Keratinocyte (primary cell): ENCODE measurements around the gene CORO2B. TPM values are rescaled to one million over a fixed set of nuclear protein-coding genes. Genes with fewer than 3 reads are reported as not detected.

Experiments
- DNase-seq: peaks from one replicate; pipeline ENCODE4 v3.0.0-alpha.2; 2011; ENCODE audit warnings: low read depth, missing footprints, low spot score
- FAIRE-seq: peaks from 2 replicates; lab custom pipeline; 2011; peaks lifted over from hg19 to GRCh38; lab: Jason Lieb, UNC
- H2AFZ ChIP-seq: 2 replicates; pipeline ENCODE4 v1.6.0; 2012; ENCODE audit warnings: low read length, control low read depth, inconsistent platforms; ENCODE audit not compliant: control insufficient read depth
- H3K27ac ChIP-seq: 2 replicates; pipeline ENCODE4 v1.5.1; 2011; ENCODE audit warnings: low read length; ENCODE audit not compliant: control insufficient read depth, insufficient read depth
- H3K27me3 ChIP-seq: 3 replicates; pipeline ENCODE4 v1.6.0; 2011; ENCODE audit warnings: low read length; ENCODE audit not compliant: control insufficient read depth, insufficient read depth; ENCODE audit errors: extremely low read depth
- H3K36me3 ChIP-seq, 2 experiments: 2 replicates in 1 of 2; 3 replicates in 1 of 2; pipeline ENCODE4 v1.5.1; 2011; ENCODE audit warnings: low read length in 2 of 2, mild to moderate bottlenecking in 1 of 2; ENCODE audit not compliant: control insufficient read depth in 2 of 2, insufficient read depth in 2 of 2; ENCODE audit errors: extremely low read depth in 1 of 2
- H3K4me1 ChIP-seq: 3 replicates; pipeline ENCODE4 v1.5.1; 2011; ENCODE audit warnings: low read length; ENCODE audit not compliant: control insufficient read depth, insufficient read depth; ENCODE audit errors: extremely low read depth
- H3K4me2 ChIP-seq: 3 replicates; pipeline ENCODE4 v1.6.0; 2011; ENCODE audit warnings: low read depth, low read length; ENCODE audit not compliant: control insufficient read depth, insufficient read depth; ENCODE audit errors: extremely low read depth
- H3K4me3 ChIP-seq, 3 experiments: fragments of 200-600 bp in 1 of 3; sonication (generic) in 1 of 3; 2 replicates in 2 of 3; 3 replicates in 1 of 3; pipeline ENCODE4 v1.5.1; 2011 to 2016; ENCODE audit warnings: low read length in 3 of 3, mild to moderate bottlenecking in 3 of 3, control low read depth in 2 of 3, inconsistent platforms in 1 of 3, low read depth in 1 of 3, mixed read lengths in 1 of 3, mixed run types in 1 of 3, moderate library complexity in 1 of 3; ENCODE audit not compliant: control insufficient read depth in 2 of 3, insufficient read depth in 2 of 3; ENCODE audit errors: extremely low read depth in 1 of 3
- H3K79me2 ChIP-seq: 2 replicates; pipeline ENCODE4 v1.6.0; 2012; ENCODE audit warnings: low read length; ENCODE audit not compliant: control insufficient read depth, insufficient read depth
- H3K9ac ChIP-seq: 3 replicates; pipeline ENCODE4 v1.6.0; 2011; ENCODE audit warnings: low read length; ENCODE audit not compliant: control insufficient read depth, insufficient read depth; ENCODE audit errors: extremely low read depth
- H3K9me1 ChIP-seq: 3 replicates; pipeline ENCODE4 v1.6.0; 2011; ENCODE audit warnings: low read length; ENCODE audit not compliant: control insufficient read depth, insufficient read depth; ENCODE audit errors: extremely low read depth
- H3K9me3 ChIP-seq: 2 replicates; pipeline ENCODE4 v1.5.1; 2012; ENCODE audit warnings: low read depth, low read length; ENCODE audit not compliant: control insufficient read depth
- H4K20me1 ChIP-seq: 3 replicates; pipeline ENCODE4 v1.6.0; 2011; ENCODE audit warnings: low read length; ENCODE audit not compliant: control insufficient read depth, insufficient read depth; ENCODE audit errors: extremely low read depth
- CTCF ChIP-seq, 3 experiments: IDR thresholded peaks in 1 of 3; conservative IDR thresholded peaks in 1 of 3; optimal IDR thresholded peaks in 1 of 3; 2 replicates in 2 of 3; 3 replicates in 1 of 3; pipeline versions ENCODE3 to v1.5.1; 2011; ENCODE audit warnings: low read length in 3 of 3, mild to moderate bottlenecking in 3 of 3, moderate library complexity in 2 of 3, control low read depth in 1 of 3, inconsistent platforms in 1 of 3; ENCODE audit not compliant: insufficient read depth in 2 of 3; ENCODE audit errors: extremely low read depth in 1 of 3
- EZH2 ChIP-seq: IDR thresholded peaks from one replicate; pipeline ENCODE4 v1.6.1; 2012; ENCODE audit warnings: inconsistent platforms, mild to moderate bottlenecking, low read length, moderate library complexity
- dilution Hi-C: fragments of 300-500 bp; cut with MboI; formaldehyde crosslinking; loops from one replicate; pipeline ENCODE4 v1.7.0; 2020; ENCODE audit warnings: low sequenced_read_pairs; ENCODE audit not compliant: extremely low pct_ligation_motif_present
- polyA plus RNA-seq, 5 experiments: library from polyadenylated mRNA; depleted of rRNA in 3 of 5; stranded (reverse) in 3 of 5; stranded (forward) in 1 of 5; unstranded in 1 of 5; fragments of >200 nt; gene quantifications; 1 replicate in 1 of 5; 2 replicates in 3 of 5; 3 replicates in 1 of 5; pipeline versions ENCODE4 v1.2.1 to v1.2.3, GENCODE V29; 2011 to 2012; ENCODE audit warnings: missing spikeins in 2 of 5, low read depth in 1 of 5, low replicate concordance in 1 of 5

CORO2B gene
- polyA plus RNA-seq, 1 donor (not counting 4 experiments of a cell fraction or from before 2014, with no cell fraction given) = 0.13 TPM

- dilution Hi-C loops = no loop called here
- no peak for TF ChIP-seq CTCF (optimal IDR thresholded peaks at IDR 0.05 in 1 of 3, IDR thresholded peaks at IDR 0.05 in 1 of 3, conservative IDR thresholded peaks at IDR 0.05 in 1 of 3; ENCODE audit: extremely low read depth in 1 of 3, insufficient read depth in 2 of 3, low read length in 3 of 3)
- TF ChIP-seq EZH2 = no peak
Measured at GRCh38 chr15:68676011-68676605, 97.3 kb downstream of the CORO2B start.

DNA sequence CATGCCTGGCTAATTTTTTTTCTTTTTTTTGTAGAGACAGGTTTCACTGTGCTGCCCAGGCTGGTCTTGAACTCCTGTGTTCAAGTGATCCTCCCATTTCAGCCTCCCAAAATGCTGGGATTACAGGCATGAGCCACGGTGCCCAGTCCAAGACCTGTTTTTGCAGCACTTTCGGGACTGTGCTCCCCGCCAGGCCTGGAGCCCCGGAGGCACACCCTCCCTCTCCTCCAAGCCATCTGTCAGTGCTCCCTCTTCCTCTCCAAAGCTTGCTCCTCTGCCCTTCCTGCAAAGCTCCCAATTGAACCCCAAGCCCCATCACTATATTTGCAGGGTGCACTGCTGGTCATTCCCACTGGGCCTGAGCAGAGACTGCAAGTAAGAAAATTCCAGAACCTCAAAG lies 98.1 kb downstream of the CORO2B start:
- H3K79me2 ChIP-seq = no peaks in the 10 kb centered on the region
- no peak for TF ChIP-seq CTCF (optimal IDR thresholded peaks at IDR 0.05 in 1 of 3, IDR thresholded peaks at IDR 0.05 in 1 of 3, conservative IDR thresholded peaks at IDR 0.05 in 1 of 3; ENCODE audit: extremely low read depth in 1 of 3, insufficient read depth in 2 of 3, low read length in 3 of 3)
- no peaks in the 10 kb centered on the region for H3K9me3 ChIP-seq
- no peak overlapping the region for H2AFZ ChIP-seq
- no peak for FAIRE-seq
- no peaks in the 10 kb centered on the region for H3K9me1 ChIP-seq
- H4K20me1 ChIP-seq = no peaks in the 10 kb centered on the region
- H3K36me3 ChIP-seq = no peaks in the 10 kb centered on the region
- dilution Hi-C loops = no loop called here
- H3K4me2 ChIP-seq = no peak overlapping the region
- H3K9ac ChIP-seq = no peak overlapping the region
- H3K4me3 ChIP-seq = no peak overlapping the region
- no peak overlapping the region for H3K27ac ChIP-seq
- no peaks in the 10 kb centered on the region for H3K27me3 ChIP-seq
- peaks cover 12% of the 10 kb centered on the region for H3K4me1 ChIP-seq
- no peak for DNase-seq

More at GRCh38 chr15:68676011-68676605, 97.3 kb downstream of the CORO2B start:
- H3K4me2 ChIP-seq = no peak overlapping the region
- no peak overlapping the region for H3K4me3 ChIP-seq
- FAIRE-seq (no peak), DNase-seq (no peak)
- no peaks in the 10 kb centered on the region for H3K79me2 ChIP-seq
- no peaks in the 10 kb centered on the region for H4K20me1 ChIP-seq
- H2AFZ ChIP-seq = no peak overlapping the region
- no peak overlapping the region for H3K9ac ChIP-seq
- H3K4me1 ChIP-seq = peaks cover 12% of the 10 kb centered on the region
- H3K9me1 ChIP-seq = no peaks in the 10 kb centered on the region
- H3K27ac ChIP-seq = no peak overlapping the region
- H3K27me3 ChIP-seq = no peaks in the 10 kb centered on the region
- no peaks in the 10 kb centered on the region for H3K36me3 ChIP-seq
- H3K9me3 ChIP-seq = no peaks in the 10 kb centered on the region
